Sigmoid colon (tissue), 4 donors: ENCODE measurements around the gene PHETA1.

ENCODE experiments used
- CTCF ChIP-seq, 4 experiments: fragments of 450-650 bp in 3 of 4; fragments of 200-600 bp in 1 of 4; IDR thresholded peaks; one replicate each; pipeline ENCODE4 v1.5.1; 2016 to 2019; ENCODE audit warnings: antibody characterized with exemption in 4 of 4, mild to moderate bottlenecking in 3 of 4, moderate library complexity in 2 of 4
- POLR2A ChIP-seq, 2 donors: fragments of 450-650 bp; IDR thresholded peaks; one replicate each; pipeline ENCODE4 v1.6.1; 2016; ENCODE audit warnings: antibody characterized with exemption in 2 of 2, mild to moderate bottlenecking in 2 of 2, moderate library complexity in 2 of 2
- POLR2AphosphoS5 ChIP-seq, 4 donors: sonication (generic); formaldehyde crosslinking; IDR thresholded peaks; one replicate each; pipeline ENCODE4 v1.6.1; 2017; ENCODE audit warnings: antibody characterized with exemption in 4 of 4

- TF ChIP-seq CTCF (IDR thresholded peaks at IDR 0.05) (no peak), POLR2A (IDR thresholded peaks at IDR 0.05) (no peak), POLR2AphosphoS5 (IDR thresholded peaks at IDR 0.05) (no peak)
These were observed 42.4 kb upstream of the PHETA1 start for GRCh38 chr12:111411185-111411764.
